ENCODE data around the gene TEKTIP1.
"Not testable (repeated sequence)": the region's sequence is repeated elsewhere in the genome, so short reads cannot be mapped to it uniquely, and the experiment has no call there.

Gene TEKTIP1

GRCh38 chr19:3557461-3558248 is 18.7 kb downstream of the TEKTIP1 start, which contains the start of gene MFSD12:
Gene MFSD12 (minus strand): TSS chr19:3557586. CDS start chr19:3557403, 183 bp downstream.
- DNase-seq (ENCODE audit: low spot score): peak; percentile 95

GRCh38 chr19:3563709-3564524 is 24.9 kb downstream of the TEKTIP1 start:
- DNase-seq (ENCODE audit: low spot score): no peak

- DNase-seq (ENCODE audit: low spot score): no peak
Measured at GRCh38 chr19:3565139-3565538, 26.2 kb downstream of the TEKTIP1 start.

GRCh38 chr19:3570042-3570441 is 31.1 kb downstream of the TEKTIP1 start:
- DNase-seq (ENCODE audit: low spot score): not testable (repeated sequence)

GRCh38 chr19:3570606-3571011 is 31.6 kb downstream of the TEKTIP1 start:
- DNase-seq (ENCODE audit: low spot score): no peak

GRCh38 chr19:3572132-3572854 is 33.3 kb downstream of the TEKTIP1 start:
- peak; percentile 100 for DNase-seq (ENCODE audit: low spot score)

GRCh38 chr19:3572855-3573161 is 33.8 kb downstream of the TEKTIP1 start, which contains the start of gene HMG20B:
Gene HMG20B (plus strand): TSS chr19:3572944. CDS start chr19:3573310, 366 bp downstream.
- DNase-seq (ENCODE audit: low spot score): no peak

GRCh38 chr19:3573162-3573857 is 34.3 kb downstream of the TEKTIP1 start:
- no peak for DNase-seq (ENCODE audit: low spot score)

GRCh38 chr19:3573858-3574637 is 35.1 kb downstream of the TEKTIP1 start:
- DNase-seq (ENCODE audit: low spot score): peak; percentile 73

GRCh38 chr19:3575260-3575741 is 36.3 kb downstream of the TEKTIP1 start:
- peak; percentile 23 for DNase-seq (ENCODE audit: low spot score)

- no peak for DNase-seq (ENCODE audit: low spot score)
Measured at GRCh38 chr19:3575949-3576673, 37.1 kb downstream of the TEKTIP1 start.

- DNase-seq (ENCODE audit: low spot score): no peak
Measured at GRCh38 chr19:3576696-3577443, 37.9 kb downstream of the TEKTIP1 start.

- no peak for DNase-seq (ENCODE audit: low spot score)
Measured at GRCh38 chr19:3577723-3578344, 38.9 kb downstream of the TEKTIP1 start.

GRCh38 chr19:3578390-3578789 is 39.4 kb downstream of the TEKTIP1 start:
- DNase-seq (ENCODE audit: low spot score): no peak

- no peak for DNase-seq (ENCODE audit: low spot score)
Measured at GRCh38 chr19:3580156-3580934, 41.4 kb downstream of the TEKTIP1 start.

- not testable (repeated sequence) for DNase-seq (ENCODE audit: low spot score)
Measured at GRCh38 chr19:3581792-3582191, 42.8 kb downstream of the TEKTIP1 start.

GRCh38 chr19:3584036-3584802 is 45.2 kb downstream of the TEKTIP1 start:
- not testable (repeated sequence) for DNase-seq (ENCODE audit: low spot score)

All from CD4-positive, alpha-beta T cell treated with Interleukin-2 at 100 ng/mL for 4 hours (primary cell).